ENCODE measurements around the gene NOS3.
"Not testable (repeated sequence)": the region's sequence is repeated elsewhere in the genome, so short reads cannot be mapped to it uniquely, and the experiment has no call there.

- TF ChIP-seq, protein P1, sequence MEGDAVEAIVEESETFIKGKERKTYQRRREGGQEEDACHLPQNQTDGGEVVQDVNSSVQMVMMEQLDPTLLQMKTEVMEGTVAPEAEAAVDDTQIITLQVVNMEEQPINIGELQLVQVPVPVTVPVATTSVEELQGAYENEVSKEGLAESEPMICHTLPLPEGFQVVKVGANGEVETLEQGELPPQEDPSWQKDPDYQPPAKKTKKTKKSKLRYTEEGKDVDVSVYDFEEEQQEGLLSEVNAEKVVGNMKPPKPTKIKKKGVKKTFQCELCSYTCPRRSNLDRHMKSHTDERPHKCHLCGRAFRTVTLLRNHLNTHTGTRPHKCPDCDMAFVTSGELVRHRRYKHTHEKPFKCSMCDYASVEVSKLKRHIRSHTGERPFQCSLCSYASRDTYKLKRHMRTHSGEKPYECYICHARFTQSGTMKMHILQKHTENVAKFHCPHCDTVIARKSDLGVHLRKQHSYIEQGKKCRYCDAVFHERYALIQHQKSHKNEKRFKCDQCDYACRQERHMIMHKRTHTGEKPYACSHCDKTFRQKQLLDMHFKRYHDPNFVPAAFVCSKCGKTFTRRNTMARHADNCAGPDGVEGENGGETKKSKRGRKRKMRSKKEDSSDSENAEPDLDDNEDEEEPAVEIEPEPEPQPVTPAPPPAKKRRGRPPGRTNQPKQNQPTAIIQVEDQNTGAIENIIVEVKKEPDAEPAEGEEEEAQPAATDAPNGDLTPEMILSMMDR (IDR thresholded peaks at IDR 0.05 in 8 of 11, conservative IDR thresholded peaks at IDR 0.05 in 3 of 11) = not testable (repeated sequence)
- not testable (repeated sequence) for TF ChIP-seq POLR2A (IDR thresholded peaks at IDR 0.05)
Measured at GRCh38 chr7:151011616-151012015, 20.8 kb downstream of the NOS3 start.

Data from spleen (tissue), 7 donors.